Neural progenitor cell (in vitro differentiated cells): ENCODE results near the gene ARHGAP30.

Source experiments
- EZH2 ChIP-seq: fragments of 200-600 bp; sonication (generic); IDR thresholded peaks from 2 replicates; pipeline ENCODE4 v1.6.1; 2017; ENCODE audit warnings: antibody characterized with exemption, mild to moderate bottlenecking, moderate library complexity
- EZH2phosphoT487 ChIP-seq: fragments of 200-600 bp; sonication (generic); IDR thresholded peaks from 2 replicates; pipeline ENCODE4 v1.6.1; 2017; ENCODE audit warnings: antibody characterized with exemption
- TF ChIP-seq, protein P1 (sequence below): fragments of 200-600 bp; sonication (generic); IDR thresholded peaks from 2 replicates; pipeline ENCODE4 v1.5.1; 2017; ENCODE audit warnings: antibody characterized with exemption, mild to moderate bottlenecking

DNA sequence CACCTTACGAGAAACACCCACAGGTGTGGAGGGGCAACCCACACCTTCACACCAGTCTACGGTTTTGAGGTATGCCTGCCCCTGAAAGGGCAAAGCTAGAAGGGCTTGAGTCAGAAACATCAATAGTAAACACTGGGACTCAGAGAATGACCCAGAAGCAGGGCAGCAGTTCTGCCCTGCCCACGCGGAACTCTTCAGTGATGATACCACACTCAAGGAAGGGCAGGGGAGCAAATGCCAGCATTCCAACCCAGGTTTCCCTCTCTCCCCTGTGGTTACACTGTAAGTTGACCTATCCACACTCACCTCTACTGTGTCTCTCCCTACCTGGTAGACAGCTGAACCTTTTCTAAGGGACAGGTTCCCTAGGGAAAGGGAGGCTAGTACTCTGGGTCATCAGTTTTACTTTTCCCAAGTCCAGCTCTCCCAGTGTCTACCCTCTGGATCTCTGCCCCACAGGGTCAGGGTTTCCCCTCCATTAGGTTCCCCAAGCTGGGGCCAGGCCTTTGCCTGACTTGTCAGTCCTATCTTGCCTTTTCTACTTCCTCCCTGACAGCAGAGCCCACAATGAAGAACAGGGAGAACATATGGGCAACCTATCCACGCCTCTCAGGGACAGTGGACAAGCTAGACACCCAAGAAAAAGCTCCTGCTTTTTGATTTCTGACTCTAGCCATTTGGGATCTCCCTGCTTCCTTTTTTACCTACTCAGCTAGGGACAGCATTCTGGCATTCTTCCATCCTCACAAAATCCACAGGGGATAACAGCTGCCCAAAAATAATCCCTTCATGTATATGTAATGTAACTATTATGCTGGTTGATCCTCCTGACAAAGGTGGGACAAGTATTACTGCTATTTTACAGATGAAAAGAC is 51.7 kb downstream of the ARHGAP30 start:
- TF ChIP-seq, protein P1, sequence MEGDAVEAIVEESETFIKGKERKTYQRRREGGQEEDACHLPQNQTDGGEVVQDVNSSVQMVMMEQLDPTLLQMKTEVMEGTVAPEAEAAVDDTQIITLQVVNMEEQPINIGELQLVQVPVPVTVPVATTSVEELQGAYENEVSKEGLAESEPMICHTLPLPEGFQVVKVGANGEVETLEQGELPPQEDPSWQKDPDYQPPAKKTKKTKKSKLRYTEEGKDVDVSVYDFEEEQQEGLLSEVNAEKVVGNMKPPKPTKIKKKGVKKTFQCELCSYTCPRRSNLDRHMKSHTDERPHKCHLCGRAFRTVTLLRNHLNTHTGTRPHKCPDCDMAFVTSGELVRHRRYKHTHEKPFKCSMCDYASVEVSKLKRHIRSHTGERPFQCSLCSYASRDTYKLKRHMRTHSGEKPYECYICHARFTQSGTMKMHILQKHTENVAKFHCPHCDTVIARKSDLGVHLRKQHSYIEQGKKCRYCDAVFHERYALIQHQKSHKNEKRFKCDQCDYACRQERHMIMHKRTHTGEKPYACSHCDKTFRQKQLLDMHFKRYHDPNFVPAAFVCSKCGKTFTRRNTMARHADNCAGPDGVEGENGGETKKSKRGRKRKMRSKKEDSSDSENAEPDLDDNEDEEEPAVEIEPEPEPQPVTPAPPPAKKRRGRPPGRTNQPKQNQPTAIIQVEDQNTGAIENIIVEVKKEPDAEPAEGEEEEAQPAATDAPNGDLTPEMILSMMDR, result no peak
- TF ChIP-seq EZH2 (no peak), EZH2phosphoT487 (no peak)
